HG03108 (cell line): Measurements from ENCODE around the gene CCDC149.
"Not testable (repeated sequence)": the region's sequence is repeated elsewhere in the genome, so short reads cannot be mapped to it uniquely, and the experiment has no call there.

Experiments
- ATAC-seq: cut with Tn5 transposase; IDR thresholded peaks from one replicate; pipeline ENCODE4 v1.9.1; 2021; ENCODE audit warnings: moderate library complexity; ENCODE audit not compliant: unreplicated experiment

Gene CCDC149

GRCh38 chr4:24917076-24917856, 4.4 kb upstream of the CCDC149 start:
- no peak for ATAC-seq

- ATAC-seq, result no peak
Measured at GRCh38 chr4:24915121-24915922, 2.5 kb upstream of the CCDC149 start.

GRCh38 chr4:24914460-24914859, 1.6 kb upstream of the CCDC149 start:
- no peak for ATAC-seq

- no peak for ATAC-seq
Measured at GRCh38 chr4:24913119-24913485, 260 bp upstream of the CCDC149 start.

GRCh38 chr4:24910499-24910898, 2.3 kb downstream of the CCDC149 start:
- no peak for ATAC-seq

- ATAC-seq, result not testable (repeated sequence)
Measured at GRCh38 chr4:24909606-24910005, 3.2 kb downstream of the CCDC149 start.

DNA sequence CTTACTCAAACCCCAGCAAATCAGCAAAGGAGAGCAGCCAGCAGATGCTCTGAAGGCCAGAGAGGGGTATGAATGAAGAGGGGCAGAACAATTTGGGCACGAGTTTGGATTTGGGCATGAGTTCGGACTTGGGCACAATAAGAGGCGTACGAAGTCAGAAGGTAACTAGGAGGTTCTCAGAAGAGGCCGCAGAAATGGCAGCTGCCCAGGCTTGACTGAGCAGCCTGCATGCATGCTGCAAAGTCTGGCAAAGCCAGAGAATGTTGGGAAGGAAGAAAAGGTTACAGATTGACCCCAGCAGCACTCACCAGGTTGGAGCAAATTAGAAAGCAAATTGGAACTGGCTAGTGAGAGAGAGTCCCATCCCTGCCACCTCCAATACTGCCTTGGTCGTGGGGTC, 15.2 kb downstream of the CCDC149 start:
- no peak for ATAC-seq

- ATAC-seq, result no peak
Measured at GRCh38 chr4:24896977-24897376, 15.9 kb downstream of the CCDC149 start.

- ATAC-seq, result no peak
Measured at GRCh38 chr4:24896056-24896455, 16.8 kb downstream of the CCDC149 start.

DNA sequence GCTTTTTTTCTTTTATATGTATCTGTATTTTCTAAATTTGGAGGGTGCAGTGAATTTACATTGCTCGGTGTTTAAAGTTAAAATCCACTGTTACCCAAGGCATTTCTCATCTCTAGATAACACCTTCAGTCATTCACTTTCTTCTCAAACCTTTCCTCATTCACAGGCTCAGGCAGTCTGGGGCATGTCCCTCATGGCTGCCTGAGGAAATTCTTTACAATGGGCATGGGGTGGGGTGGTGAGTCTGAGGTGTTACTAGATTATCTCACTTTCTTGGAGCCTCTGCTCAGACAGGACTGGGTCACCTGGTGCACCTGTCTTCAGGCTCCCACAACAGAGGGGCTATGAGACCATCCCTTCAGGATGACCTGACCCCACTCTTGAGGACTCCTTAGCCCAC, 17.4 kb downstream of the CCDC149 start:
- no peak for ATAC-seq

GRCh38 chr4:24894846-24895245, 18.0 kb downstream of the CCDC149 start:
- ATAC-seq, result no peak

- ATAC-seq, result no peak
Measured at GRCh38 chr4:24894243-24894642, 18.6 kb downstream of the CCDC149 start.

GRCh38 chr4:24892778-24893177, 20.1 kb downstream of the CCDC149 start:
- no peak for ATAC-seq

DNA sequence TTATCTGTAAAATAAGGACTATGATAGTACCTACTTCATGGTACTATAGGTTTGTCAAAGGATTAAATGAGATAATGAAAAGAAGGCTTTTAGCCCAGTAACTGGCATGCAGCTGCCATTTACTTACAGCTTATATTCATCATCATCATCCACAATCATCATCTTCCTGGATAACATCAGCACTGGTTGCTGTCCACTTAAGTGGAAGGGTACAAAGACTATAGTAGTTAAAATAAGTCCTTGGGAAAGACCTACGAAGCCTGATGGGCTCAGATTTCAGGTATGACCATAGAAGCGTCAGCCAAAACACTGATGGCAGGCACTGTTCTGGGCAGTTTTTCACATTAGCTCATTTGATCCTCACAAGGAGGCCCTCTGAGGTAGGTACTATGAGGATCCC, 20.6 kb downstream of the CCDC149 start:
- ATAC-seq, result no peak

DNA sequence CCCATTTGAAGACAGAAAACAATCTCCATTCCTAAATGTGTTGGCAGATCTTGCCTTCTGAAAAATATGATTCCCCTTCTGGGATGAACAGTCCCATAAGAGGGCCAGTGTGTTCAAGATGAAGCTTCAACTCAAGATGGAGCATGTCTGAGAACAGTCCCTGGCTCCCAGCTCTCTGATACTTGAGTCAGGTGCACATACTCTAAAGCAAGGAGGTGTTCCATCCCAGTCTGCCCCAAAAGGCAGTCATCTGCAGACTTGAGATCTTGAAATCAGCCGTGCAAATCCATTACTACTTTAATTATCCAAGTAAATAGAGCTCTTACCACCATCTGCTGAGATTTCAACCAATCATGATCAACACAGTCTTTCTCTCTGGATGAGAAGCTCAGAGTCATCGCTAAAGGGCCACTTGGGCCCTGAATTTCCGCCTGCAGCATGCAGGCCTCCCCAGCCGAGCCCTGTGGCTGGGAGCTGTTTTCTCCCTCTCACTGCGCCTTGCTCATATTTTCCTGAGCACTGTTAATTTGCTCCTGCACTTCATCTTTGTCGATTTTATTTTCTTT, 22.2 kb downstream of the CCDC149 start:
- ATAC-seq, result no peak

DNA sequence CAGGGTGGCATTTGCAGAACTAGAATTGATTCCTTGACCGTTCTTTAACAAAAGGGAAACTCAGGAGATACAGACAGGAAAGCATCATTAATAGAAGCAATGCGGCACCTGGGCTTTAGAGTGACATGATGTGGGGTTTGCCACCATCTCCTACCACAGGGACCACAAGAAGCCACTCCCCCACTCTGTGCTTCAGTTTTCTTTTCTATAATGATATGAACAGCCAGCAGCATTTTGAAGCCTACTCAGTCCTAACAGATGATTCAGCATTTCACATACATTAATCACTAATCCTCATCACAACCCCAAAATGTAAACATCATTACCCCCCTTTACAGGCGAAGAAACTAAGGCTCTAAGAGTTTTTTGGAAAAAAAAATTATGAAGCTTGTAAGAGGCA, 22.9 kb downstream of the CCDC149 start:
- no peak for ATAC-seq

DNA sequence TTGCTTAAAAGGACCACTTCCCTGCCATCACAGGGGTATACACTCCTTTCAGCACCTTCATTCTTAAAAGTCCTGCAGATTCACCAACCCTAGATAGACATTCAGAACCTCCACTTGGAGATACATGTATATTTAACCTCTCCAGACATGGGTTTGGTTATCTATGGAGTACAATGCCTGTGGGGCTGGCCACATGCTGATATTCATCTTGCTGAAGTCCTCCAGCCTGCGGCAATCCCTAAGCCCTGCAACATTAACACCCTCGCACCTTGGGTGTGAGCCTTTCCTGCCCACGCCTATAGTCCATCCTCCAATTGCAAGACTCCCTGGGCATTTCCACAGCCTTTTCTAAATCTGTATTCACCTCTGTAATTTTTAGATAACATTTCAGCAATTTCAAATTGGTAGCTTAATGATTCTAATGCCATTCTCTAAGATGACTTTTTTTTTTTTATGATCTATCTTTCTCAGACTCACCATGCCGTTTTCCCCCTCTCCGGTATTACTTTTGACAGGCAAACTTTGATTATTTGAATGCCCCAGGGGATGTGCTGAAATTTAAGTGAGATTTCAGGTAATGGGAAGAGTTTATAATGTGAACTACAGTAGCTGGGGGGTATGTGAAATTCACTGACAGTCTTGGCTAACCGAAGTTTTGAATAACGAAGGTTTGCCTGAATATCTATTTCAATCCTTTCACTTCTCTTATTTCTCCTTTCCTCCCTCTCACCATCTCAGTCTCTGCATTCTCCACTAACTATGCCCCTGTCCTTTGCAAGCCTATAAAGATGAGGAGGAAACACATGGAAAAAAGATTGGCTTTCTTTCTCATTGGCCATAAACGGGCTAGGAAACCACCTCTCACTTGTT, 24.1 kb downstream of the CCDC149 start:
- no peak for ATAC-seq

DNA sequence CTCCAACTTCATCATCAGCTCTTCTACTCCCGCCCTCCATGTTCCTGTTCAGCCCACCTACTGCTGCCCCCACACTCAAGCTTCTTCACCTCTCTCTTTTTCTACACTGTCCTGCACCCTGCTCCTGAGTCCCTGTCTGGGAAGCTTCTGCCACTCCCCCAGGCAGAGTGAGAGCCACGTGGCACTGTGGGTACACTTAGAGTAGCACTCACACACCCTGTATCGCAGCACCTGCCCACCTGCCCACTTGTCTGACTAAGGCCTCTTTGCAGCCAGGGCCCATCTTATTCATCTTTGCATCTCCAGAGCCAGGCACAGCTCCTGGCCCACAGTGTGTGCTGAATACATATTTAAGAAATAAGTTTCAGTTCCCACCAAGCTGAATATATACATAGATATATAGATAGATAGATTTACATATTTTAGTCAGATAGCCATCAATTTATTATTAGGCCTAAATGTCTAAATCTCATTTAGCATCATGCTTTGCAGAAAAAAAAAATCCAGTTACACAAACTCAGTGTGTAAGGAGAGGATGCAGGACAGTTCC, 24.9 kb downstream of the CCDC149 start:
- no peak for ATAC-seq

DNA sequence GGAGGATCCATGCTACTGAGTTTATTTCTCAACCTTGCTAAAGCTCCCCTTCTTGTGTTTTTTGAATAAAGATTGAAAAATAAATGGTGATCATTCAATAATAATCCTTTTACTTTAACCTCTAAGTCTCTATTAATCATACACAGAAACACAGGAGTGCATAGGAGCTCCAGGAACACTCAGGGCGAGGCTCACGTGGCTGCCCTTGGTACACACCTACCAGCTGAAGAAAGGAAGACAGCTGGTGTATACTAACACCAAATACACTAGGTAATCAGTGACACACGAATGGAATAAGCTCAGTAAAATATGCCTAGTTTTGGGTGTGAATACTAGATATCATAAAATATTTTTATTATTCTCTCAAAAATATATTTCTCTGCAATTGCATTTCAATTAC, 26.2 kb downstream of the CCDC149 start:
- no peak for ATAC-seq

GRCh38 chr4:24885342-24885741, 27.5 kb downstream of the CCDC149 start:
- ATAC-seq, result no peak

GRCh38 chr4:24884902-24885301, 27.9 kb downstream of the CCDC149 start:
- ATAC-seq, result no peak
